CD4-positive, alpha-beta T cell treated with Interleukin-17A for 1 hour (primary cell): ENCODE data around the gene ADGRV1.

Experiments used
- DNase-seq: peaks from one replicate; pipeline ENCODE4 v3.0.0-alpha.2; 2020

Gene ADGRV1

DNA sequence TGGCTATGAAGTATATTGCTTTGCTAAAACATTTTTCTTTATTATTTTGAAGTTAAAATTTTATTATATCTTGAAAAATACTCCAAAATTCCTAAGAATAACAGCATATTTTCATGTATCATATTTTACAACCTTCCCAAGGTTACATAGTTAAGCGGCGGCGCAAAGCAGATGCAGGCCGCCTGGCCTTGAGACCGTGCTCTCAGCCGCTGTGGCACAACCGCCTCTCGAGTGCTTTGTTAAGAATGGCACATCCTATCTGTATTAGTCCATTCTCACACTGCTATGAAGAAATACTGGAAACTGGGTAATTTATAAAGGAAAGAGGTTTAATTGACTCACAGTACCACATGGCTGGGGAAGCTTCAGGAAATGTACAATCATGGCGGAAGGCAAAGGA lies 595.7 kb downstream of the ADGRV1 start:
- no peak for DNase-seq

DNA sequence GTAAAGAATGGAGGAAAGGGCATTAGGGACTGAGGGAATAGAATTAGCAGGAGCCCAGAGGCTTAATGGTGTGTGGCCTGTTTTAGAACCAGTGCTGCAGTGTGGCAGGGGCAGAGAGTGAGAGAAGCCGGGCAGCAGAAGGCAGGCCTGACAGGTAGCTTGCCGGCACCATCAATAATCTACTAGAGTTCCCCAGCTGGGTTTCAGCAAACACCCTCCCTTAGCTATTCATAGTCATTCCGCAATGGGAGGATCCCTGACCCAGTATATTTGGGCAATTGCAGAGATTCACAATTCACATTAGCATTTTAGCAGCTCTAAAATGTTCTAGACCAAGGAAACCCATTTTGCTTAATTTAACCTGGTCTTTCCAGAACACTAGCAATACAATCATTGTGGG lies 596.7 kb downstream of the ADGRV1 start:
- no peak for DNase-seq

DNA sequence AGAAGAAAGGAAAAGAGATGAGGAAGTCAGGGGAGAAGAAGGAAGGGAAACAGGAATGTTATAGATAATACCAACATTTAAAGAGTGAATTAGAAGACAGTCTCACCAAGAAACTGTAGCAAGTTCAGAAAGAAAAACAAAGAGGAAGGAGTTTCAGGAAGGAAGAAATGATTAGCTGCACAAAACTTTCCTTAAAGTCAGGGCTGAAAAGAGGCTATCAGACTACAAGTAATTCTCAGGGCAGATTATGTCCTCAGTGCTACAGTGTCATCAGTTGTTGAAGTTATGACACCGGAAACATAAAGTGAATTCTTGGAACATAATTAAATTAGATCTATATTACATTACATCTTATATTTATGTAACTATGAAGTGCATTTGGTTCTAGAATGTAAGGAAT lies 597.6 kb downstream of the ADGRV1 start:
- no peak for DNase-seq

DNA sequence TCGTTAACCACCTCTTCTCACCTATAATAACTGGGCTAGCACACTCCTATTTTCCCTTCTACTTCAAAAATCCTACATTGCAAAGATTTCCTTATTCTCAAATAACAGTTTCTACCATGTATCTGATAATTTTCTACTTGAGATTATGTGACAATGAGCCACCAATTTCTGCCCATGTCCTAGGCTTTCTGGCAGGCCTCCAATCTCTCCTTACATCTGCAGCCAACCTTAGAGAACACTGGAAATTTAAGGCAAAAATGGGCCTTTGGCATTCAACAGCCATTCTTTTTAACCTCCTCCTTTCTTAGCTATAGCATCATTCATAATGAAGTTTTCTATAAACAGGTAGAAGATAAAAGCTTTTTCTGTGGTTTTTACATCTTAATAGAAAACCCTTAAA lies 599.4 kb downstream of the ADGRV1 start:
- no peak for DNase-seq

DNA sequence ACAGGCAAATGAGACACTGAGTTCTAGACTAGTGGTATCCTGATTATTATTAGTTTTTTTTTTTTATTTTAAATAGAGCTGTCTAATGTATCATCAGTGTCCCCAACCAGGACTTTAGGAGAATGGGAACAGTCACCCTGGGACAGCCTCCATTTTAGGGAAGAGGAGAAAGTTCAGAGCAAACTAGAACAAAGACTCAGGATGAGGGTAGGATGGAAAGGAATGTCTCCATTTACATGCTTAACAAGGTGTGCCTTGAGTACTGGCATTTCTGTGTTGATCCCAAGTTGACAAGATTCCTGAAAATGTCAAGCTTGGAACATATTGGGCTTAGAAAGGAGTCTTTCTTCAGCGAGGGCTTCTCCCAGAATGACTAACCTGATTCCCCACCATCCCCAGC lies 601.0 kb downstream of the ADGRV1 start:
- no peak for DNase-seq

DNA sequence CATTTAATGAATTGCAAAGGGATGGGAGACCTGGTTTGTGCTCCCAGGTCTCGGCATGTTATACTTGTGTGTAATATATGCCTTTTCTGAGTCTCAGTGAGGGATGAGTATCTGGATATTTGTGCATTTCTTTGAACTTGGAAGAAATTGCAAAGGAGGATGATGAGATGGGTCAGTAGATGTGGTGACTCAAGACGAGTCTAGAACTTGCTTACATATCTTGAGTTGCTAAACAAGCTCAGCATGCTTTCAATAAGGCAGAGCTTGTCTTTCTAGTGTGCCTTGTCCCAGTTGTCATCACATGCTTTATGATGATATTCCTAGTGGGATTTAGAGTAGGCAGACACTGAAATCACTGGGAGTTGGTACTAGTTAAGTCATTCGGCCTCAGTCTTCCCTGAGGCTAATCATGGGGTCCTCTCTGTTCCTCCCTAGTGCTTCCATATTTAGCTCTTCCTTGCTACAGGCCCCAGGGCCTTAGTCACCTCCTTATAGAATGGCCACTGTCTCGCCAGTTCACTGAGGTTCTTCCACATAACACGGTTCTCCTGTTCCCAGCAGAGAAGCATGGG lies 602.2 kb downstream of the ADGRV1 start:
- DNase-seq, result no peak

DNA sequence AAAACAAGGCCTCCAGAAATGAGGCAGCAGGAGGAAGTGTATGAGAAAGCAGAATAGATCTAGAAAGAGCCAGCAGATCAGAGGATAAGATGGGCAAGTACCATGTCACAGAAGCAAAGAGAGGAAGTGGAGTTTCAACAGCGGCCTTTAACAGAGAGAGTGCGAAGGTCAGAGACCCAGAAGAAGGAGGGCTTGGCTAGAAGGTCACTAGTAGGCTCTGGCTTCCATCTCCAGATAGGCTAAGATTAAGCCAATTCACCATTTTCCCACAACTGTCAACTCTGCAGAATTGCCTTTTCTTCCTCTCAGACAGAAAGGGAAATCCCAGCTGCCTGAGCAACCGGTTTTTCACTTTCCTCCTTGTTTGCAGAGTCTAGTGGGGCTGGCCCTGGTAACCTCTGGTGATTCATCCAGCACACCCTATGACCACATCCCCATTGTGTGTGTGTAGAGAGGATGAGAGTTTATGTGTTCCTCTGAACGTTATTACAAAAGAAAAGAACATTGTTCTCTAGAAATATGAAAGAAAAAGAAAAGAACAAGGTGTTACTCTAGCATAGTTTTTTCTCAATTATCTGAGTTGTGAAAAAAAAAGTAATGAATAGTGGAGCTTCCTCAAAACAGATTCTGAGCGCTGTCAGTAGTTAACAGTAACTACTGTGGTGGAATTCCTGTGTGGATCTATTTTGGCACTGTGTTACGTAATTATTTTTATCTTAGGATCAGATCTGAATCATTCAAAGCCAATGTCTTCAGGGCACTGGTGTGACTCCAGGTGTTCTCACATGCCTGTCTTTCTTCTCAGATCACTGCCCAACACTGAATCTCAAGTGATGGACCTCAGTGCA lies 604.2 kb downstream of the ADGRV1 start:
- peak; percentile 59 for DNase-seq

DNA sequence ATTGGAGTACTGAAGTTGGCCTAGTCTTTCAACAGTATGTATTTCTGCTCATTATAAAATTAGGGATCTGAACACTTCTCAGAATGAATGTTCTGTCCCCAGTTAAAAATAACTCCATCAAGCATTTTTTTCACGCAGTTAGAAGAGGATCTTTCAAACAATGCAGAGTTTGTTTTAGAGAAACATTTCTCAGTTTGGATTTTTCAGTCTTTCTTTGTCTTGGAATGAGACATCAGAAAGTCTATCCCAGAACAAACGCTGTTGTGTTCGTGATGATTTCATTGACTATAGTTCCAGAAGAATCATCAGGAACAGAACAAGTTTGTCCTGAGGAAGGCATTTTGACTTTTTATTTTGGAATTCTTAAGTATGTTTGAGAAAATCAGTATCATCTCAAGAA lies 605.8 kb downstream of the ADGRV1 start:
- no peak for DNase-seq

DNA sequence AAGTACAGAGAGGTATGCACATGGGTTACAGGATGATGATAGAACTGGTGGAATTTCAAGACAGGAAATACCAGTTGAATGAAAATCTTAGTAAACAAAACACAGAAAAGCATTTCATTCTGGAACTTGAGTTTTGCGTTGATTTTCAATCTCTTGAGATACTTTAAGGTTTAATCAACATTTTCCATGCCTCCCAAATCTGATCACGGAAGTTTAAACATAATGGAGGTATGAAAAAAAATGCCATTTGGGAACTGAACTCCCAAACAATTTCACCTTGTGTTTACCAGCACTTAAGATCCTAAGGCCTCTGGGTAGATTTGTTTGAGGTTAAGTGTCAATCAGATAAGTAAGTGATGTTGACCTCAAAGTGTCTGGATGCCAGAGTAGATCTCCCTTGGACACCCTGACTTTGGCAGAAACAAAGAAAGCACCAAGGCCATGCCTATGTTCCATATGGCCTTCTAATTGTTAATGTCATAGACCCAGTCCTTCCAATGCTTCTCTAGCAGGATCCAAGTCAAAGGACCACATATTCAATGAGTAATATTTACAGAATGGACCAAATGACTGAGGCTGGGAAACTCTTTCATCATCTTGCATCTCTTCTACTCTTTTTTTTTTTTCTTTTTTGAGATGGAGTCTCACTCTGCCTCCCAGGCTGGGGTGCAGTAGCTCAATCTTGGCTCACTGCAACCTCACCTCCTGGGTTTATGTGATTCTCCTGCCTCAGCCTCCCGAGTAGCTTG lies 607.6 kb downstream of the ADGRV1 start:
- no peak for DNase-seq

DNA sequence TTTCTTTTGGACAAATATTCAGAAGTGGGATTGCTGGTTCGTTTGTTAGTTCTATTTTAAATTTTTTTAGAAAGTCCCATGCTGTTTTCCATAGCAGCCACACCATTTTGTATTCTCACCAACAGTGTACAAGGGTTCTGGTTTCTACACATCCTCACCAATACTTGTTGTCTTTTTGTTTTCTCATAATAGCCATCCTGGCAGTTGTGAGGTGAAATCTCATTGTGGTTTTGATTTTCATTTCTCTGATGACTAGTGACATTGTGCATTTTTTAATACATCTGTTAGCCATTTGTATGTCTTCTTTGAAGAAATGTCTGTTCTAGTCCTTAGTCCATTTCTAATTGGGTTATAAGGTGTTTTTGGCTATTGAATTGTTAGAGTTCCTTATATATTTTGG lies 610.3 kb downstream of the ADGRV1 start:
- DNase-seq, result no peak

DNA sequence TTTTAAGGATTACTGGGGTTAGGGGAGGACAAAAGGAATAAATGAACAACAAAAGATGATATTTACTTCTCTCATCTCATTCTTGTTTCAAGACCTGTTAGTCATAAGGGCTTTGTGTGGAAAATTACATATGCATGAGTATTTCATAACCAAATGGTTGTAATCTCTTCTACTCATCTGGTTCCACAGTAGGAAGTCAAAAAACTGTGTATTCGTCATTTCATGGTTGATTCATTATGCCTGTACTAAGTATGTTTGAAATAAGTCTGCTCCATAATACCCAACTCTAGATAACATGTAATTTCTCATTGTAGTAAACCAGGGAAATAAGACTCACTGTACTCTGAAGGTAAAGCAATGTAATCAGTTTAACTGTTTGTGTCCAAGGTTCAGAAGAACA lies 611.7 kb downstream of the ADGRV1 start:
- no peak for DNase-seq

DNA sequence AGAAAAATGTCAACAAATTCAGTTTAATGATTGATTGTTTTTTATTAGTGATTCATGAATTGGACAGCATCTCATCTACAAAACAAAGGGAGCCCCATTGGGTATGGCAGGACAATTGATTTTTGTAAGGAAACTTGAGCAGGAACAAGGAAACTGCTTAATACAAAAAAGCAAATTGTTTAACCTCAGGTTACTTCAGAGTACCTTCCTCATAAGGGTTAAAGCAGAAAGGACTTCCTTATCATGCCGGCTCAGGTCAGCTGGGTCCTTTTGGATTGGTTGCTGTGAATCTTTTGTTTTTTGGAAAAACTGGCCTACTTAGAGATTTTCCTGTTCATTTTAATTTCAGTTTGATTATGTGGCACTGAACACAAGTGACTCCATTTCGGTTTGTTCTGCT lies 612.7 kb downstream of the ADGRV1 start:
- DNase-seq, result no peak

DNA sequence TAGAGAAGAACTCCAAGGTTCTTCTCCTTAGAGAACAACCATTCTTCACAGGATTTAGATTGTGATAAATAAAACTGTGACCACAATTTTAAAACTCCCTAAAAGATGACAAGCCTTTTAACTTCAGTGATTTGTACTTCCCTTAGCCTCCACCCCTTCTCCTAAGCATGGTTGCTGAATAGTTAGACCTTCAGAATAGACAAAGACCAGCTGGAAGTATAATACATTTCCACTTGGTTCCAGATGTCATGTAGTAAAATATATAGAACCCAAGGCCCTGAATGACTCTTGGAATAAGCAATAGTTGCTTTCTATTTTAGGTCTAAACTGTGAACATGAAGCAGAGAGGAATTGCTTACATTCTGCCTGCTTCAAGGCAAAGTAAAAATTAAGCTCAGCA lies 615.8 kb downstream of the ADGRV1 start:
- DNase-seq, result no peak

DNA sequence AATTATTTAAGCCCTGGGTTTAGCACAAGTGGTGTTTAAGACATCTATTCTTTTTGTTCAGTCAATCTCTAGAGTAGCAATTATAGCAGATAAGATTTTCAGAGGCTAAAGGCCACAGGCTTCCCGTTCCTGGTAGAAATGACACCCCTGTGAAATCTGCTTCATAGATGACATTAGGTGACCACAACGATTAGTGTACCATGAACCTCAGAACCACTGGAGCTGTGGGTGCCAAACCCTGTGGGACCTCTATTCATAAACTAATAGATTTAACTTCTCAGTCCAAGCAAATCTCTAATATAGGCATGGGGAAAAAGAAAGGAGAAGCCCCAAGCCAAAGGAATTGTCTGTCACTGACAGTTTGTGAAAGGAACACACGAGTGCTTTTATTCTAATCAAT lies 617.1 kb downstream of the ADGRV1 start:
- DNase-seq, result no peak

DNA sequence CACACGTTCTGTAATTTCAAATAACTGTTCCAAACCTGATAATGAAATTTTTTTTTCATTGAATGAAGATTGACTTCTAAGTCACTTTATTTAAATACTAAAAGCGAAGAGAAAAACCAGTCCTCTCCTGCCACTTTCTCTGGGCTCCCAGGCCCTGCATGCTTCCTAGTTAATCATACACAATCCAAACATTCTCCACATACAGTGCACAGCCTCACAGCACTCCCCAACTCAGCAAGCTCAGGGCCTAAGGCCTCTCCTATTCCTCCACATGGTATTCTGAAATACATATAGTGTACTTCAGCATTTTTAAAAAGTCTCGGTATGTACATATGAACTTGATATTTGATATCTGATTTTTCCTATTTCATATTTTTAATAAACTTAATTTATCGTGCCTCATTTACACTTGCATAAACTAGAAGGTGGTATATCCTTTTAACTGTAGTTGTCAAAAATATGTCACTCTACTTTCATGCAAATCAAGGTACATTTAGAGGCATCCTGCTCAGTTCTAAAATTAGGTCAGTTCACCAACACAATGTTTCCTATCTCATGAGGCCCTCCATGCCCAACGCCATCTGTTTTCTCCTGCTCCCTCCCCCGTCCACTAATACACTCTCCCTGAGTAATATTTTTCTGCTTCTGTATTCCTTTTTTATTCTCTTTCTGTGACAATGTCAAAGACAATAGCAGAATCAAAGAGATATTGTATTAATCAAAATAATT lies 617.9 kb downstream of the ADGRV1 start:
- no peak for DNase-seq

DNA sequence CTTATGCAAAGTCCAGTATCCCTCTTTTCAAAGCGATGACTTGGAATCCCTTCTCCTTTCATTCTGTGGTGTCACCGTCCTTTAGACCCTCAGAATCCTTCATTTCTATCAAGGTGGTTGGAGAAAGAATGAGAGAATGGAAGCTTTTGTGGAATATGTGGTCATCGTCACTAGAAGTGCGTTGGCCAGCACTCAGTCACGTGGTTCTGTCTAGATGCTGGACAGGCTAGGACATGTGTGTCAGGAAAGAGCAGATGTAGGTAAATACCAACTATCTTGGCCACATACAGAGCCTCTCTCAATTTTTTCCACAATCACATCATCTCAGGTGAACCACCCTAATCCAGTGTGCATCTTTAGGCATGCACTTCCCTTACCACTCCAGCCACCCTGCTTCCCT lies 618.5 kb downstream of the ADGRV1 start:
- DNase-seq, result no peak

DNA sequence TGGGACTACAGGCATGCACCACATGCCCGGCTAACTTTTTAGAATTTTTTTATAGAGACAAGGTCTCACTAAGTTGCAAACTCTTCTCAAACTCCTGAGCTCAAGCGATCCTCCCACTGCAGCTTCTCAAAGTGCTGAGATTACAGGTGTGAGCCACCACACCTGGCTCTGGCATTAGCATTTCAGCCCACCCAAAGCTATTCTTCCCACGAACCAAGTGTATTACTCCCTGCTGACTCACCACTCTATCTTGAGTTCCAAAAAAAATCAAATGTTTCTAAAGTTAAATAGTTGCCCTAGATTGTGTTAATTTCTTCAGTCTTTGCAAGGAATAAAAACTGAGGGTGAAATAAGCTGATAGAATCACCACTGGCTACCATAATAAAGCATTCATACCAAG lies 619.0 kb downstream of the ADGRV1 start:
- no peak for DNase-seq

DNA sequence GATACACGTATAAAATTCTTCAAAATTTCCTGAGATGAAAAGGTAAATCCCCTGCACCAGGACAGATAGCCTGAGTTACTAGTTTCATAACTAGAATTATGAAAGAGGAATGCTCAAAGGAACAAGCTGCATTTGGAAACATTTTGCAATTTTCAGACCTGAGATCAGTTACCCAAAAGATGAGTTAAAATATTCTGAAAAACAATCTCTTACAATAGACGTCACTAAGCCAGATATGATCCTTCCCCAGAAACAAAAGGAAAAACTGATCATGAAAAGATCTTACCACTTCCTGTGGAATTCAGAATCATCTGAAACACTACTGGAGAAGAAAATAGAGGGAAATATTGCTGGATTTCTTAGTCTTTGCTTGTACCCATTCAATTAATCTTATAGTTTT lies 619.9 kb downstream of the ADGRV1 start:
- no peak for DNase-seq

DNA sequence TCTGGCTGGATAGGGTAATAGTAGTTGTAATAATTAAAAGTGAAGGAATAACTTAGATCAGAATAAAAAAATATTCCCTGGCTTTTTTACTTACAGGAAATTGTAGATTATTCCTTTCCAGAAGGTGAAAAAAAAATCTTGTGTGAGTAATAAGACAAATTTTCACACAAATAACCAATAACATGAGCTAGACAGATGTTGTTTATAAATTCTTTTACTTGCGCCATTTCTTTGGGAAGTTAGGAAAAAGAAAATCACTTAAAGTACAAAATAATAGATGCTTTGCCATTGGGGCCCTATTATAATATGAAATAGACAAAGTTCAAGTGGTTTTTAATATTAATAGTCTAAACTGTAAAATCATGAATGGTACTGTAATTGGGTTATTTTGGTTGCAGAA lies 620.4 kb downstream of the ADGRV1 start:
- no peak for DNase-seq

DNA sequence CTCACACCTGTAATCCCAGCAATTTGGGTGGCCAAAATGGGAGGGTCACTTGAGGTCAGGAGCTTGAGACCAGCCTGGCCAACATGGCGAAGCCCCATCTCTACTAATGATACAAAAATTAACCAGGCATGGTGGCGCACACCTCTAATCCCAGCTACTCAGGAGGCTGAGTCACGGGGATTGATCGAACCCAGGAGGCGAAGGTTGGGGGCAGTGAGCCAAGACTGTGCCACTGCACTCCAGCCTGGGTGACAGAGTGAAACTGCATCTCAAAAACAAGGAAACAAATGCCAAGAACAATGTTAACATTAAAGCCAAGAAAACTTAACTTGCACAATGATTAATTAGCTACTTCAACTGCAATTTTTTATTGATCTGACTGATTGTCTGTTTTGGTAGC lies 621.9 kb downstream of the ADGRV1 start:
- DNase-seq, result no peak

DNA sequence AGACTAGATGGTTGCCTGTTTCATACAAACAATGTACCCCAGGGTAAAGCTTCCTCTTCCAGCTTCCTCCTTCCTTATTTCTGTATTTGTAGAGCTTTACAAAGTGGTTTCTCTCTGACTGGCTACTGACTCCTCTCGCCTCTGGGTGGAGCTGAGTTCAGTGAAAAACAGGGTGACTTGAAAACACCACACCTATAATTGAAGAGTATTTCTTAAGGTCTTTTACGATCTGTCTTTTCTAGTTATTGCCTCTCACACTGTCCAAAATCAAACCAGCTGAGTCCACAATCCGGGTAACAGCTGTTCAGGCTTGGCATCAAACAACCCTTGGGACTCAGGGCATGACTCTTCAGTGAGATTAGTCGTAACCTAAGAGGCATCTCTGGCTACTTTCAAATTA lies 624.2 kb downstream of the ADGRV1 start:
- DNase-seq, result peak; percentile 10

DNA sequence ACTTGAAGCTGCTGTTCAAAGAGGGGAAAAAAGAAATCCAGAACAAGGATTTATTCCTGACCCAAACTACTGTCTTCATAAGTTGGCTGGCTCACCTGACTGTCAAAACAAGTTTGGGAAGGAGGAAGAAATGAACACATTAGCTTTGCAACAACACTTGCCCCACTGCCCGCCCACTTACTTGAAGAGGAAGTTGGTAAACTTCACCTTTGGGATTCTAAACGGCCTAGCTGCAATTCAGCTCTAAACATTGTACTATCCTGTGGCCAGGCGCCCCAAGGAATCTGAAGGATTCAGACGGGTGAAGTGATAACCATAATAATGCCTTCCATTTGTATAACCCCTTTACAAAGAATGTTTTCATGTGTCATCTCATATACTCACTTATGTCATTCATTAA lies 625.1 kb downstream of the ADGRV1 start:
- no peak for DNase-seq

DNA sequence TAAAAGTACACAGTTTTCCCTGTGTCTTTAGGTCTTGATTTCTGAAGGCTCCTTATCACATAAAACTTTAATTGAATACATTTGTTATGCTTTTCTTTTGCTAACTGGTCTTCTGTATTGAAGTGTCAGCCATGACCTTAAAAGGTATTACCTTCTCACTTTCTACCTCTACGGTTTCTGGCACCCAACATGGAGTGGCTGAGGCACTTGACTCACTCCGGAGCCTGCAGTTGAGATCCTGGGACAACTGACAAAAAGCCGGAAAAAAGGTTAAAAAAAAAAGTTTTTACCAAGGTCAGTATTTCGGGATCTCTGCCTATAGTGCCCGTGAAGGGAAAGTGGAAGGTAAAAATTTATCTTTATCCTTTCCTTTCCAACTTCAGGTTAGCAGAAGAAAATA lies 627.5 kb downstream of the ADGRV1 start:
- DNase-seq, result no peak

DNA sequence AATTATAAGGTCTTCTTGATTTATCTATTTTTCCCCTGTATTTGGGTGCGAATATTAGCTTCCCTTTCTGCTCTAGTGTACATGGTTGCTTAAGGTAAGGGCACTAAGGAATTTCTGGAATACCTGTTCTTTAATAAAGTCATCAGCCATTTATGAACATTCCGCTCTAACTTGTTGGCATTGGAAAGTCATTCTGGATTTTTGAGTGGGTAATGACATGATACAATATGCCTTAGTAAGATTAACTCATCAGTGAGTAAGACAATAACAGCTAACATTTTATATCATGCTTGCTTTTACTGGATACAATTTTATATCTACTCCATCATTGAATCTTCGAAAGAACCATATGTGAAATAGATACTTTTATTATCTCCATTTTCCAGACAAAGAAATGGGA lies 628.4 kb downstream of the ADGRV1 start:
- DNase-seq, result no peak
